ENCODE measurements around the gene PIWIL4.
"Not testable (repeated sequence)": the region's sequence is repeated elsewhere in the genome, so short reads cannot be mapped to it uniquely, and the experiment has no call there.

Gene PIWIL4

GRCh38 chr11:94559361-94559760 is 7.8 kb upstream of the PIWIL4 start:
- peaks cover 2% of the 10 kb centered on the region for H3K27me3 Mint-ChIP-seq
- ATAC-seq (ENCODE audit: low read depth) (no peak), DNase-seq (ENCODE audit: low spot score in 2 of 2) (no peak)
- no peak overlapping the region for H3K27ac Mint-ChIP-seq
- H3K9me3 Mint-ChIP-seq: no peaks in the 10 kb centered on the region
- H3K4me1 Mint-ChIP-seq: no peaks in the 10 kb centered on the region
- no peaks in the 10 kb centered on the region for H3K36me3 Mint-ChIP-seq
- H3K4me3 Mint-ChIP-seq: no peak overlapping the region

GRCh38 chr11:94560834-94561233 is 6.3 kb upstream of the PIWIL4 start:
- DNase-seq (ENCODE audit: low spot score in 2 of 2): no peak
- no peak for ATAC-seq (ENCODE audit: low read depth)
- Mint-ChIP-seq H3K4me1 (no peaks in the 10 kb centered on the region), H3K27ac (no peak overlapping the region), H3K9me3 (no peaks in the 10 kb centered on the region), H3K4me3 (no peak overlapping the region), H3K36me3 (no peaks in the 10 kb centered on the region), H3K27me3 (peaks cover 2% of the 10 kb centered on the region)

GRCh38 chr11:94563176-94563847 is 3.9 kb upstream of the PIWIL4 start:
- H3K27me3 Mint-ChIP-seq: peaks cover 2% of the 10 kb centered on the region
- H3K4me3 Mint-ChIP-seq: no peak overlapping the region
- ATAC-seq (ENCODE audit: low read depth): no peak
- DNase-seq (ENCODE audit: low spot score in 2 of 2): no peak
- H3K27ac Mint-ChIP-seq: no peak overlapping the region
- no peaks in the 10 kb centered on the region for H3K36me3 Mint-ChIP-seq
- H3K9me3 Mint-ChIP-seq: no peaks in the 10 kb centered on the region
- peaks cover 2% of the 10 kb centered on the region for H3K4me1 Mint-ChIP-seq

- no peak overlapping the region for H3K27ac Mint-ChIP-seq
- DNase-seq (ENCODE audit: low spot score in 2 of 2): no peak
- peaks cover 2% of the 10 kb centered on the region for H3K27me3 Mint-ChIP-seq
- H3K36me3 Mint-ChIP-seq: no peaks in the 10 kb centered on the region
- H3K9me3 Mint-ChIP-seq: no peaks in the 10 kb centered on the region
- peaks cover 2% of the 10 kb centered on the region for H3K4me1 Mint-ChIP-seq
- ATAC-seq (ENCODE audit: low read depth): no peak
- H3K4me3 Mint-ChIP-seq: no peak overlapping the region
These were observed 3.2 kb upstream of the PIWIL4 start for GRCh38 chr11:94563848-94564467.

GRCh38 chr11:94568200-94568599 is 1.0 kb downstream of the PIWIL4 start:
- no peak overlapping the region for H3K27ac Mint-ChIP-seq
- H3K9me3 Mint-ChIP-seq: no peaks in the 10 kb centered on the region
- H3K27me3 Mint-ChIP-seq: peaks cover 3% of the 10 kb centered on the region
- no peaks in the 10 kb centered on the region for H3K36me3 Mint-ChIP-seq
- no peak for DNase-seq (ENCODE audit: low spot score in 2 of 2)
- no peak for ATAC-seq (ENCODE audit: low read depth)
- no peak overlapping the region for H3K4me3 Mint-ChIP-seq
- peaks cover 2% of the 10 kb centered on the region for H3K4me1 Mint-ChIP-seq

- no peaks in the 10 kb centered on the region for H3K9me3 Mint-ChIP-seq
- peaks cover 3% of the 10 kb centered on the region for H3K27me3 Mint-ChIP-seq
- no peak overlapping the region for H3K27ac Mint-ChIP-seq
- peaks cover 2% of the 10 kb centered on the region for H3K4me1 Mint-ChIP-seq
- H3K4me3 Mint-ChIP-seq: no peak overlapping the region
- DNase-seq (ENCODE audit: low spot score in 2 of 2) (no peak), ATAC-seq (ENCODE audit: low read depth) (no peak)
- H3K36me3 Mint-ChIP-seq: no peaks in the 10 kb centered on the region
These were observed 1.5 kb downstream of the PIWIL4 start for GRCh38 chr11:94568717-94569116.

GRCh38 chr11:94572975-94573374 is 5.8 kb downstream of the PIWIL4 start:
- not testable (repeated sequence) for H3K27me3 Mint-ChIP-seq; H3K4me3 Mint-ChIP-seq; ATAC-seq (ENCODE audit: low read depth); H3K36me3 Mint-ChIP-seq; H3K27ac Mint-ChIP-seq; H3K9me3 Mint-ChIP-seq; H3K4me1 Mint-ChIP-seq; DNase-seq (ENCODE audit: low spot score in 2 of 2)

- DNase-seq (ENCODE audit: low spot score in 2 of 2) (no peak), ATAC-seq (ENCODE audit: low read depth) (no peak)
- H3K36me3 Mint-ChIP-seq: no peaks in the 10 kb centered on the region
- H3K4me3 Mint-ChIP-seq: no peak overlapping the region
- H3K9me3 Mint-ChIP-seq: no peaks in the 10 kb centered on the region
- no peaks in the 10 kb centered on the region for H3K4me1 Mint-ChIP-seq
- H3K27me3 Mint-ChIP-seq: peaks cover 7% of the 10 kb centered on the region
- H3K27ac Mint-ChIP-seq: no peak overlapping the region
These were observed 7.2 kb downstream of the PIWIL4 start for GRCh38 chr11:94574193-94574961.

GRCh38 chr11:94576306-94576705 is 9.1 kb downstream of the PIWIL4 start:
- DNase-seq (ENCODE audit: low spot score in 2 of 2) (no peak), ATAC-seq (ENCODE audit: low read depth) (no peak)
- peaks cover 8% of the 10 kb centered on the region for H3K27me3 Mint-ChIP-seq
- no peak overlapping the region for H3K27ac Mint-ChIP-seq
- no peaks in the 10 kb centered on the region for H3K36me3 Mint-ChIP-seq
- no peak overlapping the region for H3K4me3 Mint-ChIP-seq
- no peaks in the 10 kb centered on the region for H3K4me1 Mint-ChIP-seq
- H3K9me3 Mint-ChIP-seq: no peaks in the 10 kb centered on the region

GRCh38 chr11:94577841-94578240 is 10.7 kb downstream of the PIWIL4 start:
- H3K4me3 Mint-ChIP-seq: no peak overlapping the region
- ATAC-seq (ENCODE audit: low read depth) (no peak), DNase-seq (ENCODE audit: low spot score in 2 of 2) (no peak)
- no peak overlapping the region for H3K27ac Mint-ChIP-seq
- no peaks in the 10 kb centered on the region for H3K9me3 Mint-ChIP-seq
- no peaks in the 10 kb centered on the region for H3K36me3 Mint-ChIP-seq
- peaks cover 7% of the 10 kb centered on the region for H3K27me3 Mint-ChIP-seq
- H3K4me1 Mint-ChIP-seq: peaks cover 3% of the 10 kb centered on the region

GRCh38 chr11:94581926-94582325 is 14.8 kb downstream of the PIWIL4 start:
- no peak for DNase-seq (ENCODE audit: low spot score in 2 of 2)
- ATAC-seq (ENCODE audit: low read depth): no peak
- Mint-ChIP-seq H3K27me3 (peaks cover 3% of the 10 kb centered on the region), H3K4me1 (peaks cover 3% of the 10 kb centered on the region), H3K27ac (no peak overlapping the region), H3K4me3 (no peak overlapping the region), H3K9me3 (no peaks in the 10 kb centered on the region), H3K36me3 (no peaks in the 10 kb centered on the region)

- ATAC-seq (ENCODE audit: low read depth): no peak
- Mint-ChIP-seq H3K36me3 (no peaks in the 10 kb centered on the region), H3K27ac (no peak overlapping the region), H3K27me3 (peaks cover 3% of the 10 kb centered on the region), H3K9me3 (no peaks in the 10 kb centered on the region), H3K4me3 (no peak overlapping the region), H3K4me1 (peaks cover 3% of the 10 kb centered on the region)
- DNase-seq (ENCODE audit: low spot score in 2 of 2): no peak
These were observed 16.2 kb downstream of the PIWIL4 start for GRCh38 chr11:94583213-94583865.

GRCh38 chr11:94583866-94584500 is 16.8 kb downstream of the PIWIL4 start:
- Mint-ChIP-seq H3K9me3 (no peaks in the 10 kb centered on the region), H3K27me3 (peaks cover 3% of the 10 kb centered on the region), H3K27ac (no peak overlapping the region), H3K4me1 (peaks cover 3% of the 10 kb centered on the region), H3K4me3 (no peak overlapping the region), H3K36me3 (no peaks in the 10 kb centered on the region)
- DNase-seq (ENCODE audit: low spot score in 2 of 2) (no peak), ATAC-seq (ENCODE audit: low read depth) (no peak)

- peaks cover 3% of the 10 kb centered on the region for H3K4me1 Mint-ChIP-seq
- DNase-seq (ENCODE audit: low spot score in 2 of 2) (no peak), ATAC-seq (ENCODE audit: low read depth) (no peak)
- H3K9me3 Mint-ChIP-seq: no peaks in the 10 kb centered on the region
- no peak overlapping the region for H3K4me3 Mint-ChIP-seq
- H3K27me3 Mint-ChIP-seq: peaks cover 3% of the 10 kb centered on the region
- H3K36me3 Mint-ChIP-seq: no peaks in the 10 kb centered on the region
- no peak overlapping the region for H3K27ac Mint-ChIP-seq
These were observed 17.8 kb downstream of the PIWIL4 start for GRCh38 chr11:94584978-94585377.
